Measurements from ENCODE around the gene DNAAF9. TPM values are rescaled to one million over a fixed set of nuclear protein-coding genes. Genes with fewer than 3 reads are reported as not detected.

Gene DNAAF9
- total and polyA plus RNA-seq, 2 of the 8 experiments (the other 6 are each of a cell fraction or from before 2014, with no cell fraction given), result 2.6 to 5.7 TPM

DNA sequence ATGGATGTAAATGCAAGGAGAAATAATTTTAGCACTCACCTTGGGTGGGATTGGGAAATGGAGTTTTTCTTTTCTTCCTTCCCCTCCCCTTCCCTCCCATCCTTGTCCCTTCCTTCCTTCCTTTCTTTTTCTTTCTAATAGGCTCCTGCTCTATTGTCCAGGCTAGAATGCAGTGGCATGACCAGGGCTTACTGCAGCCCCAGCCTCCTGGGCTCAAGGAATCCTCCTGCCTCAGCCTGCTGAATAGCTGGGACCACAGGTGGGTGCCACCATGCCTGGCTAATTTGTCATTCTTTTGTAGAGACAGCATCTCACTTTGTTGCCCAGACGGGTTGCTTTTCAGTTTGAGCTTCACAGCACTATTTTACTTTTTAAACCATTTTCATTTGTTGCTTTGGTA lies 41.9 kb upstream of the DNAAF9 start:
- Histone ChIP-seq H4K20me1 (replicated peaks in 1 of 2; ENCODE audit: control insufficient read depth in 1 of 2, insufficient read depth in 2 of 2, low read length in 2 of 2) (no peaks in the 10 kb centered on the region), H3K4me3 (ENCODE audit: extremely low read depth in 1 of 4, insufficient read depth in 2 of 4, low read depth in 3 of 4, low read length in 4 of 4) (no peak overlapping the region), H3K27me3 (replicated peaks in 1 of 4; ENCODE audit: control insufficient read depth in 3 of 4, extremely low read depth in 1 of 4, insufficient read depth in 3 of 4, low read length in 3 of 4) (0 out of 7 replicates have a peak, but pooled peaks cover 0 to 3% (median 0%) of the 10 kb centered on the region in 4 experiments), H3K36me3 (ENCODE audit: control insufficient read depth in 2 of 4, insufficient read depth in 4 of 4, low read length in 3 of 4) (no peaks in the 10 kb centered on the region), H3K9me3 (ENCODE audit: insufficient read depth in 2 of 2, low read depth in 1 of 2, low read length in 1 of 2) (no peaks in the 10 kb centered on the region), H3K79me1 (ENCODE audit: low read depth, low read length) (no peaks in the 10 kb centered on the region), H3K27ac (ENCODE audit: low read depth, low read length) (no peak overlapping the region), H3K14ac (ENCODE audit: insufficient read length) (no peak overlapping the region), H2AFZ (ENCODE audit: low read length) (no peak overlapping the region), H4K5ac (ENCODE audit: insufficient read length, low read depth, low read length) (no peak overlapping the region), H2BK5ac (ENCODE audit: low read depth, low read length) (no peak overlapping the region), H3K23me2 (ENCODE audit: low read depth, low read length) (no peaks in the 10 kb centered on the region), H2BK12ac (ENCODE audit: low read depth, low read length) (no peak overlapping the region), H4K8ac (ENCODE audit: extremely low read depth, insufficient read depth, low read length) (no peak overlapping the region), H3K4ac (replicated peaks; ENCODE audit: insufficient read length, low read depth, low read length) (no peak overlapping the region), H3K4me2 (ENCODE audit: insufficient read depth in 1 of 2, low read depth in 2 of 2, low read length in 2 of 2) (no peak overlapping the region), H2BK20ac (ENCODE audit: low read length) (no peak overlapping the region), H2BK120ac (replicated peaks; ENCODE audit: low read depth, low read length) (no peak overlapping the region), H3K4me1 (replicated peaks in 1 of 4; ENCODE audit: control insufficient read depth in 3 of 4, insufficient read depth in 4 of 4, low read length in 3 of 4) (peaks cover 0 to 2% (median 0%) of the 10 kb centered on the region in 4 experiments; a peak in 1 of 7 replicates), H4K91ac (replicated peaks; ENCODE audit: insufficient read length, low read length) (no peak overlapping the region), H2AK5ac (ENCODE audit: low read depth, low read length) (no peak overlapping the region), H3K9ac (replicated peaks in 1 of 4; ENCODE audit: extremely low read depth in 1 of 4, low read depth in 3 of 4, low read length in 3 of 4) (no peak overlapping the region), H3K56ac (replicated peaks; ENCODE audit: insufficient read length, low read depth, low read length) (no peak overlapping the region), H3K18ac (ENCODE audit: extremely low read depth, low read length) (no peak overlapping the region), H3K79me2 (ENCODE audit: control insufficient read depth in 1 of 2, insufficient read depth in 2 of 2, low read length in 2 of 2) (no peaks in the 10 kb centered on the region), H2BK15ac (ENCODE audit: low read length) (no peak overlapping the region), H3K23ac (ENCODE audit: insufficient read length) (no peak overlapping the region)
- DNase-seq (ENCODE audit: low read depth in 1 of 2, low spot score in 2 of 2) (no peak), FAIRE-seq (no peak)
- POLR2A ChIA-PET (ENCODE audit: partially characterized antibody), result no interaction called here
- CTCF ChIA-PET (ENCODE audit: partially characterized antibody), result interaction anchor here (1.2 kb wide), 1 partner anchor 15 kb away, joined by 3 read pairs; no protein-coding TSS in a partner anchor
- WGBS, 2 experiments (ENCODE audit: extremely low coverage in 1 of 2, insufficient coverage in 1 of 2, insufficient read length in 1 of 2, insufficient replicate concordance in 2 of 2, low coverage in 1 of 2, low lambda C conversion rate in 2 of 2, missing lambda C conversion rate in 1 of 2), result 41% methylated on average over 1 of the region's 1 CpG; no CpG with 5 or more reads in 1 of the 2 experiments
- TF ChIP-seq TEAD4 (IDR thresholded peaks at IDR 0.05; ENCODE audit: low read depth, low read length), result 0 out of 2 replicates have a peak, but pooled peaks have one; percentile 3
- TF ChIP-seq, protein P1, sequence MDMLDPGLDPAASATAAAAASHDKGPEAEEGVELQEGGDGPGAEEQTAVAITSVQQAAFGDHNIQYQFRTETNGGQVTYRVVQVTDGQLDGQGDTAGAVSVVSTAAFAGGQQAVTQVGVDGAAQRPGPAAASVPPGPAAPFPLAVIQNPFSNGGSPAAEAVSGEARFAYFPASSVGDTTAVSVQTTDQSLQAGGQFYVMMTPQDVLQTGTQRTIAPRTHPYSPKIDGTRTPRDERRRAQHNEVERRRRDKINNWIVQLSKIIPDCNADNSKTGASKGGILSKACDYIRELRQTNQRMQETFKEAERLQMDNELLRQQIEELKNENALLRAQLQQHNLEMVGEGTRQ (IDR thresholded peaks at IDR 0.05; ENCODE audit: low read length), result no peak
